Right lobe of liver (tissue), 4 donors: ENCODE results near the gene ELOVL6.

Experiments
- POLR2A ChIP-seq: fragments of 450-650 bp; IDR thresholded peaks from one replicate; pipeline ENCODE4 v1.6.1; 2017; ENCODE audit warnings: antibody characterized with exemption, mild to moderate bottlenecking
- TF ChIP-seq, protein P1 (sequence below), 4 donors: fragments of 200-600 bp in 3 of 4; fragments of 450-650 bp in 1 of 4; IDR thresholded peaks; one replicate each; pipeline versions ENCODE4 v1.5.1 to v1.8.0; 2016 to 2022; ENCODE audit warnings: antibody characterized with exemption in 4 of 4, mild to moderate bottlenecking in 2 of 4
- donor health status: DM: no; HTN: no; CAD: no.
- donor health status: DM: no; HTN: no; CAD: no.
- donor health status: DM: no; HTN: yes; CAD: no.

DNA sequence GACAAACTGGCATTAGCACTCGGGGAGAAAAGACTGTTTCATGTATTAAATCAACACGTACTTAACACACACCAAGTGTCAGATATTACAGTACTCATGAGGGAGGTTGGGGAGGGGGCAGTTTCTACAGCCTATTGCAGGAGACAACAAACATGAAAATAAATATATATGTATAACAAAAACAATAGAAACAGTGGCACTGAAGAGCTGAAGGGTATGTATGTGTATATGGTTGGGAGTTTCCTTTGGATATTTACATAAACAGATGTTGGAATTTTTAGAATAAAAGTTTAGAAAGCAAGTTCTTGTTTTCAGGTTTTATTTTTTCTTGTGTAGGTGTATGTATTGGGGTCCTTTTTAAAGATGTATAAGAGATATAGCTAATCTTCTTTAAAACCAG is 133.5 kb downstream of the ELOVL6 start:
- TF ChIP-seq POLR2A: no peak
- TF ChIP-seq, protein P1, sequence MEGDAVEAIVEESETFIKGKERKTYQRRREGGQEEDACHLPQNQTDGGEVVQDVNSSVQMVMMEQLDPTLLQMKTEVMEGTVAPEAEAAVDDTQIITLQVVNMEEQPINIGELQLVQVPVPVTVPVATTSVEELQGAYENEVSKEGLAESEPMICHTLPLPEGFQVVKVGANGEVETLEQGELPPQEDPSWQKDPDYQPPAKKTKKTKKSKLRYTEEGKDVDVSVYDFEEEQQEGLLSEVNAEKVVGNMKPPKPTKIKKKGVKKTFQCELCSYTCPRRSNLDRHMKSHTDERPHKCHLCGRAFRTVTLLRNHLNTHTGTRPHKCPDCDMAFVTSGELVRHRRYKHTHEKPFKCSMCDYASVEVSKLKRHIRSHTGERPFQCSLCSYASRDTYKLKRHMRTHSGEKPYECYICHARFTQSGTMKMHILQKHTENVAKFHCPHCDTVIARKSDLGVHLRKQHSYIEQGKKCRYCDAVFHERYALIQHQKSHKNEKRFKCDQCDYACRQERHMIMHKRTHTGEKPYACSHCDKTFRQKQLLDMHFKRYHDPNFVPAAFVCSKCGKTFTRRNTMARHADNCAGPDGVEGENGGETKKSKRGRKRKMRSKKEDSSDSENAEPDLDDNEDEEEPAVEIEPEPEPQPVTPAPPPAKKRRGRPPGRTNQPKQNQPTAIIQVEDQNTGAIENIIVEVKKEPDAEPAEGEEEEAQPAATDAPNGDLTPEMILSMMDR (IDR thresholded peaks at IDR 0.05): no peak
